Glutamatergic neuron (in vitro differentiated cells): Measurements from ENCODE around the gene COTL1. TPM values are rescaled to one million over a fixed set of nuclear protein-coding genes. Genes with fewer than 3 reads are reported as not detected.

ENCODE experiments used
- DNase-seq: peaks from one replicate; pipeline ENCODE4 v3.0.0; 2022
- H3K27ac Mint-ChIP-seq: one replicate; pipeline ENCODE4 v1.8.0; 2020; ENCODE audit warnings: mild to moderate bottlenecking, mixed read lengths, inconsistent platforms; ENCODE audit not compliant: unreplicated experiment
- H3K27me3 Mint-ChIP-seq: one replicate; pipeline ENCODE4 v1.8.0; 2020; ENCODE audit warnings: mild to moderate bottlenecking, moderate library complexity, mixed read lengths, inconsistent platforms; ENCODE audit not compliant: unreplicated experiment
- H3K36me3 Mint-ChIP-seq: one replicate; pipeline ENCODE4 v1.8.0; 2020; ENCODE audit warnings: mild to moderate bottlenecking, mixed read lengths, inconsistent platforms; ENCODE audit not compliant: unreplicated experiment
- H3K4me1 Mint-ChIP-seq: one replicate; pipeline ENCODE4 v1.8.0; 2020; ENCODE audit warnings: mild to moderate bottlenecking, low read depth, mixed read lengths, inconsistent platforms; ENCODE audit not compliant: unreplicated experiment
- H3K4me3 Mint-ChIP-seq: one replicate; pipeline ENCODE4 v1.8.0; 2020; ENCODE audit warnings: mild to moderate bottlenecking, mixed read lengths, inconsistent platforms; ENCODE audit not compliant: unreplicated experiment
- H3K9me3 Mint-ChIP-seq: one replicate; pipeline ENCODE4 v1.8.0; 2020; ENCODE audit warnings: mild to moderate bottlenecking, moderate library complexity, mixed read lengths, inconsistent platforms; ENCODE audit not compliant: unreplicated experiment
- CTCF ChIP-seq: fragments of 200-600 bp; sonication (generic); IDR thresholded peaks from one replicate; pipeline ENCODE4 v1.5.0; 2021; ENCODE audit not compliant: partially characterized antibody, unreplicated experiment
- total RNA-seq: library from RNA; stranded (reverse); fragmentation: NEBNext Ultra II Directional; extraction: Animal tissue kit (Norgen Biotek cat#: 25700); gene quantifications from one replicate; pipeline ENCODE4 v1.2.1, GENCODE V29; 2021; ENCODE audit not compliant: unreplicated experiment

The COTL1 gene
- total RNA-seq, 1 donor from 2014 or later, result 545 TPM

GRCh38 chr16:84581158-84581557 lies 36.7 kb downstream of the COTL1 start:
- Mint-ChIP-seq H3K4me3 (no peak overlapping the region), H3K27me3 (peaks cover 14% of the 10 kb centered on the region), H3K4me1 (peaks cover 20% of the 10 kb centered on the region), H3K9me3 (peaks cover 5% of the 10 kb centered on the region), H3K36me3 (peaks cover 7% of the 10 kb centered on the region), H3K27ac (no peak overlapping the region)
- no peak for TF ChIP-seq CTCF
- DNase-seq, result no peak

- H3K27ac Mint-ChIP-seq, result no peak overlapping the region
- DNase-seq, result no peak
- peaks cover 7% of the 10 kb centered on the region for H3K36me3 Mint-ChIP-seq
- H3K4me1 Mint-ChIP-seq, result peaks cover 10% of the 10 kb centered on the region
- no peak overlapping the region for H3K4me3 Mint-ChIP-seq
- peaks cover 14% of the 10 kb centered on the region for H3K27me3 Mint-ChIP-seq
- H3K9me3 Mint-ChIP-seq, result peaks cover 5% of the 10 kb centered on the region
- TF ChIP-seq CTCF, result no peak
Measured at GRCh38 chr16:84579936-84580335, 37.9 kb downstream of the COTL1 start.

- H3K9me3 Mint-ChIP-seq, result peaks cover 8% of the 10 kb centered on the region
Measured at GRCh38 chr16:84578538-84579126, 39.2 kb downstream of the COTL1 start.

GRCh38 chr16:84577034-84577803 lies 40.7 kb downstream of the COTL1 start:
- no peak overlapping the region for H3K27ac Mint-ChIP-seq
- H3K36me3 Mint-ChIP-seq, result peaks cover 7% of the 10 kb centered on the region
- TF ChIP-seq CTCF, result no peak
- peaks cover 8% of the 10 kb centered on the region for H3K9me3 Mint-ChIP-seq
- DNase-seq, result no peak
- no peak overlapping the region for H3K4me3 Mint-ChIP-seq
- H3K27me3 Mint-ChIP-seq, result peaks cover 11% of the 10 kb centered on the region
- H3K4me1 Mint-ChIP-seq, result peaks cover 11% of the 10 kb centered on the region

More at GRCh38 chr16:84578538-84579126, 39.2 kb downstream of the COTL1 start:
- no peak for DNase-seq
- Mint-ChIP-seq H3K4me1 (peaks cover 11% of the 10 kb centered on the region), H3K27ac (no peak overlapping the region), H3K27me3 (peaks cover 12% of the 10 kb centered on the region), H3K36me3 (peaks cover 7% of the 10 kb centered on the region), H3K4me3 (no peak overlapping the region)
- TF ChIP-seq CTCF, result no peak

- Mint-ChIP-seq H3K36me3 (peaks cover 7% of the 10 kb centered on the region), H3K9me3 (peaks cover 10% of the 10 kb centered on the region), H3K27me3 (peaks cover 9% of the 10 kb centered on the region), H3K4me1 (peaks cover 13% of the 10 kb centered on the region), H3K4me3 (no peak overlapping the region), H3K27ac (no peak overlapping the region)
- no peak for DNase-seq
- TF ChIP-seq CTCF, result no peak
Measured at GRCh38 chr16:84575914-84576313, 42.0 kb downstream of the COTL1 start.
